ENCODE data around the gene EMC10. TPM values are rescaled to one million over a fixed set of nuclear protein-coding genes. Genes with fewer than 3 reads are reported as not detected.
"Not testable (repeated sequence)": the region's sequence is repeated elsewhere in the genome, so short reads cannot be mapped to it uniquely, and the experiment has no call there.

The EMC10 gene
- total RNA-seq, 2 donors from 2014 or later, result 135 to 286 TPM

GRCh38 chr19:50519006-50519575 lies 42.8 kb downstream of the EMC10 start:
- Histone ChIP-seq H3K9me3 (no peaks in the 10 kb centered on the region), H3K4me1 (replicated peaks) (no peaks in the 10 kb centered on the region), H3K4me3 (no peak overlapping the region), H3K36me3 (no peaks in the 10 kb centered on the region), H3K27ac (no peak overlapping the region), H3K27me3 (replicated peaks; ENCODE audit: insufficient read depth) (no peaks in the 10 kb centered on the region)
- WGBS, result 98% methylated on average over 30 of the region's 40 CpGs
- TF ChIP-seq CTCF (IDR thresholded peaks at IDR 0.05), result no peak
- TF ChIP-seq POLR2A (IDR thresholded peaks at IDR 0.05), result no peak
- intact Hi-C loops (cut with DNase I), result no loop called here
- no peak for DNase-seq (ENCODE audit: low spot score)

DNA sequence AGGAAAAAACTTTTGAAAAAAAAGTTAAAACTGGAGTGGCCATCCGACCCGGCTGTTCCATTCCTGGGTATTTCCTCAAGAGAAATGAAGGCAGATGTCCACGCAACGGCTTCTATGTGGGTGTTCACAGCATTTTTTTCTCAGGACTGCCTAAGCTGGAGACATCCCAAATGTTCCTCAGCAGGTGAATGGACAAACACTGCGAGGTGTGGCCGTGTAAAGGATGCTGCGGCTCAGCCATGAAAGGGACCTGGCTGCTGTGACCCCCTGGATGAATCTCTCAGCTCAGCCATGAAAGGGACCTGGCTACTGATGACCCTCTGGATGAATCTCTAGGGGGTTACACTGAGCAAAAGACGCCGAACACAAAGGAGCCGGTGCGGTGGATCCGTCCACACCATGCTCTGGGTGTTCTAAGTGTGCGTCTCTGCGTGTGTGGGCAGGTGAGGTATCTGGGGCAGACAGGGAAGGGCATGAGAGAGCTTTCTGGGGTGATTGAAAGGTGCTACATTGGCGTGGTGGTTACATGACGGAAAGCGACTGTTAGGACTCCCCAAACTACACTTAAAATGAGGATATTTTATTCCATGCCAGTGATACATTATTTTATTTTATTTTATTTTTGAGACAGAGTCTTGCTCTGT lies 44.6 kb downstream of the EMC10 start:
- DNase-seq (ENCODE audit: low spot score), result no peak
- TF ChIP-seq POLR2A (IDR thresholded peaks at IDR 0.05), result no peak
- TF ChIP-seq CTCF (IDR thresholded peaks at IDR 0.05), result no peak
- TF ChIP-seq POLR2AphosphoS5 (IDR thresholded peaks at IDR 0.05), result no peak
- intact Hi-C loops (cut with DNase I), result no loop called here
- no peak overlapping the region for H3K27ac ChIP-seq
- WGBS, result 83% methylated on average over 17 of the region's 17 CpGs
- H3K36me3 ChIP-seq, result no peaks in the 10 kb centered on the region
- H3K4me1 ChIP-seq (replicated peaks), result no peaks in the 10 kb centered on the region
- H3K9me3 ChIP-seq, result no peaks in the 10 kb centered on the region
- no peak overlapping the region for H3K4me3 ChIP-seq
- H3K27me3 ChIP-seq (replicated peaks; ENCODE audit: insufficient read depth), result no peaks in the 10 kb centered on the region

GRCh38 chr19:50522881-50523280 lies 46.6 kb downstream of the EMC10 start:
- DNase-seq (ENCODE audit: low spot score), result no peak
- 93% methylated on average over 10 of the region's 10 CpGs for WGBS
- intact Hi-C loops (cut with DNase I), result no loop called here
- Histone ChIP-seq H3K4me1 (replicated peaks) (no peaks in the 10 kb centered on the region), H3K27me3 (replicated peaks; ENCODE audit: insufficient read depth) (no peaks in the 10 kb centered on the region), H3K27ac (no peak overlapping the region), H3K4me3 (no peak overlapping the region), H3K9me3 (no peaks in the 10 kb centered on the region), H3K36me3 (no peaks in the 10 kb centered on the region)
- TF ChIP-seq POLR2A (IDR thresholded peaks at IDR 0.05) (no peak), CTCF (IDR thresholded peaks at IDR 0.05) (no peak), POLR2AphosphoS5 (IDR thresholded peaks at IDR 0.05) (no peak)

- 85% methylated on average over 3 of the region's 3 CpGs for WGBS
Observed at GRCh38 chr19:50528052-50528451, 51.7 kb downstream of the EMC10 start.

DNA sequence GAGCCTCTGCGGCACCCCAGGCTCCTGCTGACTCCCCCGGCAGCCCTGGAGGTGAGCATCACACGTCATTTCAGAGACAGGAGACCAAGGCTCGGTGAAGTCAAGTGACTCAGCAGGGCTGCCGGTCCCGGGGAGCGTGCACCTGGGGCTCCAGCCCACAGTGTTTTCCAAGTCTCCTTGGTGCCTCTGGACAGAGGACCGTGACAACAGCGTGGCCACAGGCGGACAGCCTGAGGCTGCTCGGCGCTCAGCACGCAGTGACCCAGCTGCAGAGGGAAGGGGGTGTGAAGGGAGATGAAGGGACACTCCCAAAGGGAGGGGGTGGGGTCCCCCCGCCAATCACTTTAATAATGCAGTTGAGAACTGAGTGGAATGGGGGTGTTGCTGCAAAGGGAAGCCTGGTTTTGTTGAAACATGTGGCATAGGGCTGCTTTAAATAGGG lies 54.9 kb downstream of the EMC10 start:
- no peaks in the 10 kb centered on the region for H3K4me1 ChIP-seq (replicated peaks)
- no peak for TF ChIP-seq POLR2A (IDR thresholded peaks at IDR 0.05)
- TF ChIP-seq CTCF (IDR thresholded peaks at IDR 0.05), result no peak
- no peak for TF ChIP-seq POLR2AphosphoS5 (IDR thresholded peaks at IDR 0.05)
- no peak overlapping the region for H3K4me3 ChIP-seq
- H3K27me3 ChIP-seq (replicated peaks; ENCODE audit: insufficient read depth), result peaks cover 18% of the 10 kb centered on the region
- DNase-seq (ENCODE audit: low spot score), result no peak
- intact Hi-C loops (cut with DNase I), result no loop called here
- no peaks in the 10 kb centered on the region for H3K9me3 ChIP-seq
- no peaks in the 10 kb centered on the region for H3K36me3 ChIP-seq
- no peak overlapping the region for H3K27ac ChIP-seq
- WGBS, result 36% methylated on average over 14 of the region's 14 CpGs

More at GRCh38 chr19:50528052-50528451, 51.7 kb downstream of the EMC10 start:
- H3K9me3 ChIP-seq; DNase-seq (ENCODE audit: low spot score); intact Hi-C loops (cut with DNase I); H3K27ac ChIP-seq; H3K36me3 ChIP-seq; H3K4me3 ChIP-seq; H3K4me1 ChIP-seq (replicated peaks): not testable (repeated sequence)
- peaks cover 18% of the 10 kb centered on the region for H3K27me3 ChIP-seq (replicated peaks; ENCODE audit: insufficient read depth)

Data from prostate gland (tissue), 2 donors.